K562 (cell line): Measurements from ENCODE around the gene TM4SF20.

Experiments used
- EZH2 ChIP-seq: IDR thresholded peaks from 2 replicates; pipeline ENCODE4 v1.6.1; 2012; ENCODE audit warnings: low read depth, mild to moderate bottlenecking, inconsistent platforms, low read length, borderline replicate concordance
- GABPA ChIP-seq: fragments of 200-800 bp; sonication (Bioruptor generic); conservative IDR thresholded peaks from 2 replicates; pipeline ENCODE4 v1.6.1; 2016; ENCODE audit warnings: low read depth, missing genetic modification characterization, missing compliant biosample characterization
- TCF7L2 ChIP-seq: fragments of 150-350 bp; IDR thresholded peaks from 2 replicates; pipeline ENCODE4 v1.6.1; 2016; ENCODE audit warnings: low read depth, mild to moderate bottlenecking, low read length, moderate library complexity
- ZNF12 ChIP-seq: sonication (generic); formaldehyde crosslinking; IDR thresholded peaks from 2 replicates; pipeline ENCODE4 v1.4.0; 2020; ENCODE audit warnings: mild to moderate bottlenecking, missing genetic modification reagents

GRCh38 chr2:227388537-227389011, 9.5 kb upstream of the TM4SF20 start:
- TF ChIP-seq EZH2 (no peak), TCF7L2 (no peak), GABPA (tag) (no peak), ZNF12 (no peak)
